ENCODE data around the gene MEIS1.

Gene MEIS1

DNA sequence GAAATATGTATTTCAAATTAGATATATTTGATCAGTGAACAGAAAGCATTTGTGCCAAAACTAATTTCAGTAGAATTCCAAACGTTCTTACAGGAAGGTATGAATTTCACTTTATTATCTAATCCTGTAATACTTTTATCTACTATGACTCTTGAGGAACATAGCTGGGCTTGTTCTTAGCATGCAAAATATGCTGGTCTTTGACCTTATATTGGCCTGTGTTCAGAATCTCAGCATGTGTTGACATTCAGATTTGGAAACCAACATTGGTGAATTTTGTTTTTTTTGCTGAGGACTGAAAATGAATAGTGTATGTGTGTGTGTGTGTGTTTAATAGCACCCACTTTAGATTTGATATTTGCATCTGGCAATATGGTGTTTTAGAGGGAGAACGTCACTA, 112.2 kb downstream of the MEIS1 start:
- no peak overlapping the region for H3K4me3 ChIP-seq (ENCODE audit: low read length)
- DNase-seq (ENCODE audit: low read depth, low spot score): no peak

- no peak for DNase-seq (ENCODE audit: low read depth, low spot score)
- H3K4me3 ChIP-seq (ENCODE audit: low read length): no peak overlapping the region
Observed at GRCh38 chr2:66547887-66548286, 113.0 kb downstream of the MEIS1 start.

- no peak overlapping the region for H3K4me3 ChIP-seq (ENCODE audit: low read length)
- DNase-seq (ENCODE audit: low read depth, low spot score): no peak
Observed at GRCh38 chr2:66548422-66548821, 113.5 kb downstream of the MEIS1 start.

GRCh38 chr2:66550826-66551225, 115.9 kb downstream of the MEIS1 start:
- H3K4me3 ChIP-seq (ENCODE audit: low read length): no peak overlapping the region
- no peak for DNase-seq (ENCODE audit: low read depth, low spot score)

DNA sequence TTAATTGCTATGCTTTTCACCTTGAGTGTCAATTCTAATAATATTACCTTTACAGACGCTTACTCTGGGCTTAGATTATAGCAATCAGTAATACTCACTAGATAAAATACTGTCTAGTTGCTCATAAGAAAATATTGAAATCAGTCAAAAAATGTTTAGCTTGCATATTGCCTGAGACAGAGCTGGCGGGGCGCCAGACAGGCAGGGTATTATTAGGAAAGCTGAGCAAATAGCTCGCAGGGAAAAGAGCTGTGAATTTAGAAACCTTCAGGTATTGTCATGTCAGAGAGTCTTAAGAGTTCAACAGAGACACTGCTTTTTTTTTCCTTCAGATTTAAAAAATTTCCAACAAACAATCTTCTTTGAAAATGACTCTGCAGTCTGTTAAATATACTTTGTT, 118.4 kb downstream of the MEIS1 start:
- DNase-seq (ENCODE audit: low read depth, low spot score): no peak
- H3K4me3 ChIP-seq (ENCODE audit: low read length): no peak overlapping the region

DNA sequence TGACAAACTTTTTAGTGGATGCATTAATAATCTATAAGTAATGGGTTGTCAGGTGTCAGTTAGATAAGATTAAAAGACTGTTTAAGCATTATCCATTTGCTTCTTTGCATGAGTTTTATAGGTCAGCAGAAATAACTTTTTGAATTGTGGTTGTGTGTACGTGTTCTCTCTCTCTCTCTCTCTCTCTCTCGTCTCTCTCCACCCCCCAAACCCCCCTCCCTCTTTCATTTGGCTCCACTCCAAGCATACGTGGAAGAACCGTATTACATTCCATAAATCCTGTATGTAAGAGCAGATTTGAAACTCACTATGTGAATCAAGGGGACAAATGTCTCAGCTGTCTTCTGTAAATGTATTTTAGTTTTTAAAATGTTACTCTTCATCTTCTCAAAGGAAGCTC, 120.2 kb downstream of the MEIS1 start:
- no peak for DNase-seq (ENCODE audit: low read depth, low spot score)
- H3K4me3 ChIP-seq (ENCODE audit: low read length): no peak overlapping the region

- H3K4me3 ChIP-seq (ENCODE audit: low read length): no peak overlapping the region
- DNase-seq (ENCODE audit: low read depth, low spot score): no peak
Observed at GRCh38 chr2:66555501-66556324, 120.8 kb downstream of the MEIS1 start.

DNA sequence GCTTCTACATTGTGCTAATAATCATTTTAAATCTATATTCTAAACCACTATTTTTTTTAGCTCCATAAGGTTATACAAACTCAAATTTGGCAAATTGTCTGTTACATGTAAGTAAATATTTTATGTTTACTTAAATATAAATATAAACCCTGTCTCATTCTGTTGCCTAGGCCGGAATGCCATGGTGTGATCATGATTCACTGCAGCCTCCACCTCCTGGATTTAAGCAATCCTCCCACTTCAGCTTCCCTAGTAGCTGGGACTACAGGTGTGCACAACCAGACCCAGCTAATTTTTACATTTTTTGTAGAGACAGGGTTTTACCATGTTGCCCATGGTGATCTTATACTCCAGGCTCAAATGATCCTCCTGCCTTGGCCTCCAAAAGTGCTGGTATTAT, 124.7 kb downstream of the MEIS1 start:
- no peak for DNase-seq (ENCODE audit: low read depth, low spot score)
- no peak overlapping the region for H3K4me3 ChIP-seq (ENCODE audit: low read length)

DNA sequence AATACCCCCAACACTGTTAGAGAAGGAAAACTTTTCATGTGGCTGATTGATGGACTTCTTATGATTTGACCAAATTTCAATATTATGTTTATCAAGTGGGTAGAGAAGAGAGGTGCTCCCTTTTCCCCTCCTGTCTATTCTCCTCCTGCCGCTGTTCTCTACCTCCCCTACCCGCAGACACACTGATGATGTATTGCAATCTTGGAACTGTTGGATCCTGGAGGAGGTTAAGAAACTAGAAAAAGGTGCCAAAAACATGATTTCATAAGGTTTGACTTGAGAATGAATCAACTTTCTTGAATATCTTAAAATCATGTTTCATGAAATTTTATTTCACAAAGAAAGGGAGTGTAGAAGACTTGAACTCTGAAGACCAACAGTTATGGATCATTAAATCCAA, 125.8 kb downstream of the MEIS1 start:
- DNase-seq (ENCODE audit: low read depth, low spot score): no peak
- H3K4me3 ChIP-seq (ENCODE audit: low read length): no peak overlapping the region

DNA sequence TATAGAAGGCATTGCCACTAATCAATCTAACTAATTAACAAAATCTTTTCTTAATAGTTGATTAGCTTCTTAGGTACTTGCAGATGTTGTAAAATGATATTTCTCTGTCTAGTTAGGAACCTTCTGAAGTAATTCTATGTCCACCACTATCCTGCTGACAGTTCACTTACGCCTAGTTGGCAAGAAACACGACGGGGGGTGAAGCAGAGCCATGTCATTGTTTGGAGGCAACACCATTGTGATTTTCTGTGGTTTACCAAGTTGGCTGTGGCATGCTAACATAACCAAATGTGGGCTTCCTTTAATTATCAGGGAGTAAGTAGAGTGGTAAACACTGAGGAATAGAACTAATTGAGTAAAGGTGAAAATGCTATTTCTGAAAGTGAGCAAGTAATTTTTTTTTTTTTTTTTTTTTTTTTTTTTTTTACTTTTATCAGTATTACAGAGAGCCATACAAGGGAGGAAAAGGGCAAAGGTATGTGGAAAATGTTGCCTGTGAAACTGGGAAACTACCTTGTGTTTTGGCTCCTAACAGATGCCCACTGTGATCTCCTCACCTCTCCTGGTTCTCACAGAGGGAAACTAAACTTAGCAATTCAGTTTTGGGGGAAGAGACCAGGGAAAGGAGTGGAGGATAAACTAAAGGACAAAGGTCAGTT, 126.8 kb downstream of the MEIS1 start:
- DNase-seq (ENCODE audit: low read depth, low spot score): no peak
- no peak overlapping the region for H3K4me3 ChIP-seq (ENCODE audit: low read length)

- DNase-seq (ENCODE audit: low read depth, low spot score): no peak
- no peak overlapping the region for H3K4me3 ChIP-seq (ENCODE audit: low read length)
Observed at GRCh38 chr2:66562304-66562685, 127.4 kb downstream of the MEIS1 start.

- DNase-seq (ENCODE audit: low read depth, low spot score): no peak
- H3K4me3 ChIP-seq (ENCODE audit: low read length): no peak overlapping the region
Observed at GRCh38 chr2:66563473-66563872, 128.5 kb downstream of the MEIS1 start.

DNA sequence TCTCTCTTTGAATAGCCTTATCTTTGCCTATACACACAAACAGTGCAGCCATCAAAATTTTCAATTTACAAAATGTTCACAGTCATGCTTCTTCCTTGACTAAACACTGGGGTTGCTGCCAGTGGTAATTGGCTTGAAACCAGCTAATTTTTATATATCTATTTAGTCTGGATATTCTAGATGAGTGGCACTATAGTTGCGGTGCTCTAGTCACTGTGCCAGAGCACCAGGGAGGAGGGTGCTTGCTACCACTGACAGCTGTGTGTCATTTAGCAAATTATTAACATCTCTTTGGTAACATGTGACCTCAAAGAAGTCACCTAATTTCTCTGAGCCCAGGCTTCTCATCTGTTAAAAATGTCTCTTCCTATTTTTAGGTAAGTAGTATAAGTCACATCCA, 130.4 kb downstream of the MEIS1 start:
- no peak for DNase-seq (ENCODE audit: low read depth, low spot score)
- no peak overlapping the region for H3K4me3 ChIP-seq (ENCODE audit: low read length)

GRCh38 chr2:66566726-66567399, 131.9 kb downstream of the MEIS1 start:
- H3K4me3 ChIP-seq (ENCODE audit: low read length): no peak overlapping the region
- DNase-seq (ENCODE audit: low read depth, low spot score): no peak

DNA sequence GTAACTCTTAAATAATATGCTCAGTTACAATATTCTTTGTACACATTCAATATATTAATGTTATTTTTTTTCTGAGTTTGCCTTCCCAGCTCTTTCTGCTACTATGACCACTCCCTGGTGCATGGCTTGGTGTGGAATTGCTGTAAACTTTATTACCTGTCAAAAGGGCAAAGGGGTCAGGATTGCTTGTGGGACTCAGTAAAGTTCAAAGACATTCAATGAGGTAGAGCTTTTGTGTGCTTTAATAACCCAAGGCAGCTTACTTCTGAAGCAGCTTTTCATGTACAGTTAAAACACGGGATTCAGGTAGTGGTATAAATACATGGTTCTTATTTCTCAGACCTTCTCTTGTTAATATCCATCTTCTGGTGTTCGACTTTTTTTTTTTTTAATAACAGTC, 132.8 kb downstream of the MEIS1 start:
- no peak overlapping the region for H3K4me3 ChIP-seq (ENCODE audit: low read length)
- DNase-seq (ENCODE audit: low read depth, low spot score): no peak

- H3K4me3 ChIP-seq (ENCODE audit: low read length): no peak overlapping the region
- DNase-seq (ENCODE audit: low read depth, low spot score): no peak
Observed at GRCh38 chr2:66568650-66569300, 133.8 kb downstream of the MEIS1 start.

DNA sequence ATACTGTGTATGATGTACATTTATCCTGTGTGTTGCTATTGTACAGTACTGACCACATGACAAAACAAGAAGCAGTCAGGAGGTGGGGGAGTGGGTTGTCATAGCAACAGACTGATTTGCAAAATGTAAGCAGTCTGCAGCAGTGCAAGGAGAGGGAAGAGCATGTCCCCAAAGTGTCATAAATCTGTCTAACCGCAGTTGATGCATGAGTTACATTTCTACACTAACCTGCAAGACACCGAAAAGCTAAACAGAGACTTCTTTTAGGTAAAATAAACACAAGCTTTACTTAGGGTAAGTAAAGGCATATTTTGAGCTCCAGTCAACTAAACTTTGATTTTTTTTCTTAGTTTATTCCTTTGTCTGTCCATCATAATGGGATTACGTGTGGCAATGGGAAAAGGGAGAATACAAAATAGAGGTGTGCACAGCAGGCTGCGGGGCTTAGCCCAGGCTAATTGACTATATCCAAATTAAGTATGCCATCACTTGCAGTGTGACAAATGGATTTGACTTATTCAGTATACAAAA, 134.5 kb downstream of the MEIS1 start:
- peak; percentile 27 for DNase-seq (ENCODE audit: low read depth, low spot score)

DNA sequence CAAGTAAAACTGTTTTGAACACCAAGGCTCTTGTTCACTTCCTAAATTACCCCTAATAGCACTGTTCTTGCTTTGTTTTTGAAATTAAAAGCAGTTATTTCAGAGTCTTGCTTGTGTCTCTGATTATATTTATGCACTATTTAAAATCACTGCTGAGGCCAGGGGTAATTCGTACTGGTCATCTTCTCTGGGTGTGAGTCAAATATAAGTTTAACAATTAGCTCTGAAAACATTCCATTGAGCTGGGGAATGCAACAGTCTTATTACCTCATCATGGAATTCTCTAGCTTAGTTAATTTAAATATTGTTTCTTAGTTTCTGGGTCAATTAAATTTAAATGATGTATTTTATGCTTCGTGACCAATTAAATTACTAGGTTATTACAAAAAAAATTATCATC, 135.0 kb downstream of the MEIS1 start:
- H3K4me3 ChIP-seq (ENCODE audit: low read length): no peak overlapping the region
- no peak for DNase-seq (ENCODE audit: low read depth, low spot score)

More for the DNA sequence above, 134.5 kb downstream of the MEIS1 start:
- no peak overlapping the region for H3K4me3 ChIP-seq (ENCODE audit: low read length)

- no peak for DNase-seq (ENCODE audit: low read depth, low spot score)
- H3K4me3 ChIP-seq (ENCODE audit: low read length): no peak overlapping the region
Observed at GRCh38 chr2:66570471-66570870, 135.5 kb downstream of the MEIS1 start.

DNA sequence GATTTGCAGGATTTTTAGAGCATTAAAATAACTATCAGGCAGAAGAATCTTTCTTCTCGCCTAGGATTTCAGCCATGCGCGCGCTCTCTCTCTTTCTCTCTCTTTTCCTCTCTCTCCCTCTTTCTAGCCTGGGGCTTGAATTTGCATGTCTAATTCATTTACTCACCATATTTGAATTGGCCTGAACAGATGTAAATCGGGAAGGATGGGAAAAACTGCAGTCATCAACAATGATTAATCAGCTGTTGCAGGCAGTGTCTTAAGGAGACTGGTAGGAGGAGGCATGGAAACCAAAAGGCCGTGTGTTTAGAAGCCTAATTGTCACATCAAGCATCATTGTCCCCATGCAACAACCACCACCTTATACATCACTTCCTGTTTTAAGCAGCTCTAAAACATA, 137.0 kb downstream of the MEIS1 start:
- no peak overlapping the region for H3K4me3 ChIP-seq (ENCODE audit: low read length)
- DNase-seq (ENCODE audit: low read depth, low spot score): no peak

All from Jurkat, Clone E6-1 (cell line).